GM10847 (cell line): ENCODE data around the gene KRT85.

Experiments used
- POLR2A ChIP-seq: IDR thresholded peaks from 2 replicates; pipeline ENCODE4 v1.6.1; 2011; ENCODE audit not compliant: insufficient read length; ENCODE audit errors: extremely low read depth

KRT85 gene

GRCh38 chr12:52347551-52348510 lies 19.4 kb downstream of the KRT85 start:
- TF ChIP-seq POLR2A, result no peak

GRCh38 chr12:52347016-52347415 lies 20.3 kb downstream of the KRT85 start:
- TF ChIP-seq POLR2A, result no peak

- TF ChIP-seq POLR2A, result no peak
Measured at GRCh38 chr12:52346593-52346992, 20.7 kb downstream of the KRT85 start.

GRCh38 chr12:52344111-52344510 lies 23.2 kb downstream of the KRT85 start:
- TF ChIP-seq POLR2A, result no peak

GRCh38 chr12:52343550-52343949 lies 23.7 kb downstream of the KRT85 start:
- TF ChIP-seq POLR2A, result no peak

GRCh38 chr12:52342781-52343490 lies 24.3 kb downstream of the KRT85 start:
- no peak for TF ChIP-seq POLR2A

GRCh38 chr12:52341066-52341580 lies 26.2 kb downstream of the KRT85 start:
- no peak for TF ChIP-seq POLR2A

- TF ChIP-seq POLR2A, result no peak
Measured at GRCh38 chr12:52338241-52338960, 28.9 kb downstream of the KRT85 start.

- TF ChIP-seq POLR2A, result no peak
Measured at GRCh38 chr12:52337054-52337453, 30.2 kb downstream of the KRT85 start.

- no peak for TF ChIP-seq POLR2A
Measured at GRCh38 chr12:52336641-52337040, 30.6 kb downstream of the KRT85 start.

- TF ChIP-seq POLR2A, result no peak
Measured at GRCh38 chr12:52335598-52336262, 31.6 kb downstream of the KRT85 start.

GRCh38 chr12:52334185-52334584 lies 33.1 kb downstream of the KRT85 start:
- TF ChIP-seq POLR2A, result no peak

GRCh38 chr12:52333321-52333720 lies 34.0 kb downstream of the KRT85 start:
- no peak for TF ChIP-seq POLR2A

- no peak for TF ChIP-seq POLR2A
Measured at GRCh38 chr12:52332381-52332780, 34.9 kb downstream of the KRT85 start.

GRCh38 chr12:52331833-52332232 lies 35.4 kb downstream of the KRT85 start:
- TF ChIP-seq POLR2A, result no peak
